GM12878 (cell line): Measurements from ENCODE around the gene GID8. TPM values are rescaled to one million over a fixed set of nuclear protein-coding genes. Genes with fewer than 3 reads are reported as not detected.

ENCODE experiments used
- ATAC-seq: fragments of 200-7000 bp; cut with Tn5 transposase; 3 replicates; pipeline ENCODE4 v1.9.1; 2020; ENCODE audit warnings: mild to moderate bottlenecking, moderate library complexity
- BruUV-seq: library from RNA; stranded (reverse); fragments of 400-500 nt; replicated peaks from 2 replicates; lab custom pipeline; 2021; lab: Mats Ljungman, UMichigan
- CTCF ChIA-PET: fragments of 300-600 bp; sonication (Branson Sonifier 250); formaldehyde crosslinking; extraction: SDS; loops from one replicate; lab custom pipeline; 2021; ENCODE audit warnings: inconsistent platforms; lab: Yijun Ruan, JAX
- POLR2A ChIA-PET: fragments of 350-600 bp; formaldehyde crosslinking; extraction: SDS; loops from one replicate; lab custom pipeline; 2021; ENCODE audit warnings: inconsistent platforms; lab: Charles Lee
- RAD21 ChIA-PET: fragments of 300-600 bp; sonication (Branson Sonifier 250); formaldehyde crosslinking; loops from one replicate; lab custom pipeline; 2023; ENCODE audit warnings: antibody characterized with exemption; ENCODE audit not compliant: unreplicated experiment; lab: Charles Lee
- SMC1A ChIA-PET: fragments of 300-600 bp; sonication (Branson Sonifier 250); formaldehyde crosslinking; loops from one replicate; lab custom pipeline; 2023; ENCODE audit not compliant: unreplicated experiment, uncharacterized antibody; lab: Charles Lee
- DNase-seq: peaks from one replicate; pipeline ENCODE4 v3.0.0-alpha.2; 2011; ENCODE audit warnings: low read depth, low spot score
- FAIRE-seq: peaks from 3 replicates; lab custom pipeline; 2011; peaks lifted over from hg19 to GRCh38; lab: Jason Lieb, UNC
- H2AFZ ChIP-seq: 2 replicates; pipeline ENCODE4 v1.6.0; 2011; ENCODE audit warnings: low read depth, low read length, control low read depth; ENCODE audit not compliant: control insufficient read depth
- H3K27ac ChIP-seq: 2 replicates; pipeline ENCODE4 v1.5.1; 2011; ENCODE audit warnings: control low read depth; ENCODE audit not compliant: control insufficient read depth, insufficient read depth
- H3K27me3 ChIP-seq, 2 experiments: replicated peaks in 1 of 2; 2 replicates each; pipeline versions ENCODE4 v1.6.0 to v1.6.1; 2011; ENCODE audit warnings: low read length in 1 of 2; ENCODE audit not compliant: control insufficient read depth in 2 of 2, insufficient read depth in 2 of 2
- H3K36me3 ChIP-seq, 2 experiments: 2 replicates each; pipeline ENCODE4 v1.5.1; 2011; ENCODE audit warnings: low read length in 1 of 2; ENCODE audit not compliant: control insufficient read depth in 2 of 2, insufficient read depth in 2 of 2
- H3K4me1 ChIP-seq: 2 replicates; pipeline ENCODE4 v1.6.1; 2011; ENCODE audit warnings: mild to moderate bottlenecking, low read length, moderate library complexity, mixed read lengths; ENCODE audit not compliant: control insufficient read depth, insufficient read depth
- H3K4me2 ChIP-seq: 2 replicates; pipeline ENCODE4 v1.6.0; 2011; ENCODE audit warnings: control low read depth; ENCODE audit not compliant: control insufficient read depth, insufficient read depth
- H3K4me3 ChIP-seq: fragments of 200-600 bp; sonication (generic); 2 replicates; pipeline ENCODE4 v1.5.1; 2016
- H3K79me2 ChIP-seq: 2 replicates; pipeline ENCODE4 v1.6.0; 2011; ENCODE audit warnings: low read length; ENCODE audit not compliant: control insufficient read depth, insufficient read depth
- H3K9ac ChIP-seq: 2 replicates; pipeline ENCODE4 v1.8.0; 2011; ENCODE audit warnings: low read length, control low read depth, mixed read lengths; ENCODE audit not compliant: control insufficient read depth, insufficient read depth
- H3K9me3 ChIP-seq: replicated peaks from 3 replicates; pipeline ENCODE4 v1.5.1; 2011; ENCODE audit warnings: mild to moderate bottlenecking, low read length; ENCODE audit not compliant: control insufficient read depth, insufficient read depth
- H4K20me1 ChIP-seq: 2 replicates; pipeline ENCODE4 v1.6.0; 2011; ENCODE audit not compliant: control insufficient read depth, insufficient read depth
- IRF3 ChIP-seq: fragments of 450-650 bp; IDR thresholded peaks from 2 replicates; pipeline ENCODE4 v1.6.1; 2014; ENCODE audit warnings: mild to moderate bottlenecking
- PKNOX1 ChIP-seq: fragments of 450-650 bp; IDR thresholded peaks from 2 replicates; pipeline ENCODE4 v1.6.1; 2016; ENCODE audit warnings: mild to moderate bottlenecking
- POU2F2 ChIP-seq: IDR thresholded peaks from 3 replicates; pipeline ENCODE4 v1.6.1; 2011; ENCODE audit warnings: low read depth, mild to moderate bottlenecking, low read length, borderline replicate concordance
- RBBP5 ChIP-seq: fragments of 200-600 bp; sonication (generic); conservative IDR thresholded peaks from 2 replicates; pipeline ENCODE4 v1.6.1; 2016
- RELA ChIP-seq: fragments of 450-650 bp; IDR thresholded peaks from 2 replicates; pipeline ENCODE4 v1.8.0; 2014; ENCODE audit warnings: borderline replicate concordance; ENCODE audit not compliant: partially characterized antibody
- TAF1 ChIP-seq: IDR thresholded peaks from 2 replicates; pipeline ENCODE4 v1.6.1; 2011; ENCODE audit warnings: mild to moderate bottlenecking, low read depth, low read length, borderline replicate concordance
- TCF12 ChIP-seq: IDR thresholded peaks from 2 replicates; pipeline ENCODE4 v1.6.1; 2011; ENCODE audit warnings: low read depth, mild to moderate bottlenecking, low read length
- ZNF274 ChIP-seq: IDR thresholded peaks from one replicate; pipeline ENCODE4 v1.8.0; 2011; ENCODE audit not compliant: insufficient read length, insufficient read depth
- WGBS: methylation state at CpG from one replicate; pipeline ENCODE4 v1.1.6; 2016; ENCODE audit warnings: low lambda C conversion rate; ENCODE audit not compliant: insufficient replicate concordance, insufficient coverage; ENCODE audit errors: missing lambda C conversion rate; 5-methylcytosine and 5-hydroxymethylcytosine counted together
- in situ Hi-C: fragments of 300-500 bp; cut with MboI; formaldehyde crosslinking; loops from 9 replicates; pipeline ENCODE4 v1.14.3; 2018; ENCODE audit warnings: mixed read lengths
- intact Hi-C: fragments of 100-400 bp; cut with micrococcal nuclease; formaldehyde crosslinking; loops from one replicate; pipeline ENCODE4 v1.14.2; 2022; ENCODE audit not compliant: unreplicated experiment
- polyA plus RNA-seq, 11 experiments: library from polyadenylated mRNA; depleted of rRNA in 4 of 11; unstranded in 6 of 11; stranded (reverse) in 5 of 11; fragments of >200 nt; fragmentation: Nextera tagmentation in 4 of 11; fragmentation: Illumina TruSeq in 1 of 11; extraction: Ambion mirVana in 4 of 11; extraction: Trizol in 1 of 11; gene quantifications; 1 replicate in 1 of 11; 2 replicates in 10 of 11; pipeline versions ENCODE4 v1.2.1 to v1.2.3, GENCODE V29; 2011 to 2016; ENCODE audit warnings: inconsistent platforms in 2 of 11, missing spikeins in 2 of 11, low read depth in 1 of 11
- total RNA-seq, 4 experiments: library from RNA; depleted of rRNA in 3 of 4; stranded (reverse); fragments of >200 nt in 3 of 4; fragmentation: Illumina TruSeq in 1 of 4; extraction: Trizol in 1 of 4; gene quantifications; 2 replicates each; pipeline versions ENCODE4 v1.2.1 to v1.2.3, GENCODE V29; 2013 to 2021
- TF ChIP-seq, protein P1 (sequence below): IDR thresholded peaks from 2 replicates; pipeline ENCODE4 v1.6.1; 2011; ENCODE audit warnings: mild to moderate bottlenecking, low read depth, low read length, moderate library complexity; ENCODE audit not compliant: insufficient replicate concordance

Gene GID8
- total and polyA plus RNA-seq, 10 of the 15 experiments (the other 5 are each of a cell fraction or from before 2014, with no cell fraction given), result 12.0 to 33.8 (median 22.2) TPM

DNA sequence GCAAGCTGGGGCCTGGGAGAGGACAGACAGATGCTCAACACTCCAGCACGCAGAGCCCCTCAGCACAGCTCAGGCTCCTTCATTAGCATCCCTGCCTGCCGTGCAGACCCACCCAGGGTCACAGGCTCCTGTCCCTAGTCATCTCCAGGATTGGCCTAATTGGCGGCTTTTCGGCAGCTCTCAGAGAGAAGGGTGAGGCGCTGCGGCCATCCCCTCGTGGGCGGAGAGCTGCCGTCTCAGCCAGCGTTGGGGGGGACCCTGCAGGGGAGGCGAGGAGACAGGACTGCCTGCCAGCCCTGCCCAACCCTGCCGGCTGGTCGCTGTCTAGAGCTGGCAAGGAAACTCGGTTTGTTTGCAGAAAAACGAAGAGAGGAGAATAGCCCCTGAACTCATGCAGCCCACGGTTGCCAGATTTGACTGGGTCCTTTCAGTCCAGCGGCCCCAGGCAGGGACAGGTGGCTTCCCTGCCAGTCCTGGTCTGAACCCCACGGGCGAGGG is 42.0 kb downstream of the GID8 start:
- SMC1A ChIA-PET, result interaction anchor here (0.9 to 2.0 kb wide), 3 partner anchors 25 to 61 kb away, joined by 4 to 6 read pairs (median 4); no protein-coding TSS in a partner anchor
- no peak for TF ChIP-seq RBBP5
- TF ChIP-seq, all 136 proteins: peak for 0
- H3K27me3 ChIP-seq, result peaks cover 0 to 15% of the 10 kb centered on the region in 2 experiments; a peak in 2 of 4 replicates
- H3K9ac ChIP-seq, result no peak overlapping the region
- in situ Hi-C loops (loop anchor here (5.0 kb wide), 1 partner anchor 32 kb away; no protein-coding TSS in a partner anchor), intact Hi-C loops (no loop called here)
- peaks cover 30% of the 10 kb centered on the region for H3K4me1 ChIP-seq
- 8% methylated on average over 19 of the region's 19 CpGs for WGBS
- no peaks in the 10 kb centered on the region for H3K36me3 ChIP-seq
- ChIA-PET CTCF (interaction anchor here (0.6 to 1.9 kb wide), 4 partner anchors 26 to 133 kb away, joined by 3 to 7 read pairs (median 4); no protein-coding TSS in a partner anchor), RAD21 (interaction anchor here (0.9 to 2.8 kb wide), 4 partner anchors 8 to 218 kb away, joined by 3 to 19 read pairs (median 6); no protein-coding TSS in a partner anchor), POLR2A (interaction anchor here (0.6 to 5.3 kb wide), 6 partner anchors 11 to 636 kb away, joined by 3 to 37 read pairs (median 8); no protein-coding TSS in a partner anchor)
- peaks cover 6% of the 10 kb centered on the region; the same call in 1 of the 2 replicates for H4K20me1 ChIP-seq
- H3K27ac ChIP-seq, result no peak overlapping the region
- no peaks in the 10 kb centered on the region for H3K9me3 ChIP-seq
- ATAC-seq (no peak), DNase-seq (no peak), FAIRE-seq (no peak)
- H3K4me2 ChIP-seq, result no peak overlapping the region
- H2AFZ ChIP-seq, result no peak overlapping the region
- BruUV-seq, result no TSS peak
- no peak overlapping the region for H3K4me3 ChIP-seq
- H3K79me2 ChIP-seq, result no peaks in the 10 kb centered on the region

DNA sequence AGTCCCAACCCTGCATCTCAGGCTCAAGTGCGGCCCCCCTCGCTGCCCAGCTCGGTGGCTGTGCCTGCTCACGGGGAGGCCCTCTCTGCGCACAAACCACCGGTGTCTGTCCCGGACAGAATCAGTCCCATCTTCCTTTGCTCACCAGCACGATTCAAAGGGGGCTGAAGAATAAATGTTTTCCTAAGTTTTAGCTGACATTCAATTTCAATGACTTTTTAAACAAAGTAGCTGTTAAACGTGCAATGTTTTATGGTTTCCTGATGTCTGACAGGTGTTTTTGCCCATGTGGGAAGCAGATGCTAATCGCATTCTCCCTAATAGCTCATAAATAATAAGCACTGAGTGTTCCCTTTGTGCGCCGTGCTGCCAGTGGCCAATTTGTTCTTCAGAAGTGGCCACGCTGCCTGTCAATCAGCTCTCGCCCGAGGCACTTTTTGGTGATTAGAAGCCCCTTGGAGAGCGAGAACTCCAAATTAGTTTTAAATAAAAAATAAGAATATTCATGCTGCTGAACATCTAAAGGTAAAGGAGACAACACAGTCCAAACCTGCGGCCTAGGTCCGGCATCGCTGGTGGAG is 42.5 kb downstream of the GID8 start:
- in situ Hi-C loops, result no loop called here

More for the DNA sequence above, 42.5 kb downstream of the GID8 start:
- Histone ChIP-seq H3K9ac (no peak overlapping the region), H3K27ac (no peak overlapping the region), H3K4me2 (no peak overlapping the region), H3K36me3 (no peaks in the 10 kb centered on the region), H3K27me3 (peaks cover 0 to 15% of the 10 kb centered on the region in 2 experiments; a peak in 2 of 4 replicates), H3K9me3 (no peaks in the 10 kb centered on the region), H3K4me1 (peaks cover 30% of the 10 kb centered on the region), H3K79me2 (no peaks in the 10 kb centered on the region), H2AFZ (no peak overlapping the region), H3K4me3 (no peak overlapping the region), H4K20me1 (peaks cover 6% of the 10 kb centered on the region; the same call in 1 of the 2 replicates)
- ChIA-PET POLR2A (interaction anchor here (0.6 to 5.3 kb wide), 5 partner anchors 11 to 637 kb away, joined by 5 to 37 read pairs (median 9); no protein-coding TSS in a partner anchor), CTCF (interaction anchor here (1.4 to 1.9 kb wide), 3 partner anchors 26 to 33 kb away, joined by 3 to 7 read pairs (median 5); no protein-coding TSS in a partner anchor), RAD21 (interaction anchor here (0.9 to 1.5 kb wide), 3 partner anchors 8 to 218 kb away, joined by 3 to 7 read pairs (median 4); no protein-coding TSS in a partner anchor), SMC1A (interaction anchor here (0.9 to 2.0 kb wide), 3 partner anchors 26 to 61 kb away, joined by 4 to 6 read pairs (median 4); no protein-coding TSS in a partner anchor)
- ATAC-seq (no peak), DNase-seq (no peak), FAIRE-seq (no peak)
- 41% methylated on average over 19 of the region's 19 CpGs for WGBS
- TF ChIP-seq, protein P1, sequence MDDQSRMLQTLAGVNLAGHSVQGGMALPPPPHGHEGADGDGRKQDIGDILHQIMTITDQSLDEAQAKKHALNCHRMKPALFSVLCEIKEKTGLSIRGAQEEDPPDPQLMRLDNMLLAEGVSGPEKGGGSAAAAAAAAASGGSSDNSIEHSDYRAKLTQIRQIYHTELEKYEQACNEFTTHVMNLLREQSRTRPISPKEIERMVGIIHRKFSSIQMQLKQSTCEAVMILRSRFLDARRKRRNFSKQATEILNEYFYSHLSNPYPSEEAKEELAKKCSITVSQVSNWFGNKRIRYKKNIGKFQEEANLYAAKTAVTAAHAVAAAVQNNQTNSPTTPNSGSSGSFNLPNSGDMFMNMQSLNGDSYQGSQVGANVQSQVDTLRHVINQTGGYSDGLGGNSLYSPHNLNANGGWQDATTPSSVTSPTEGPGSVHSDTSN, result peak; percentile 32
- TF ChIP-seq POU2F2, result no peak
- no peak for TF ChIP-seq ZNF274
- TF ChIP-seq TCF12, result no peak
- TF ChIP-seq PKNOX1, result peak; percentile 64; the same call in 1 of the 2 replicates
- no peak for TF ChIP-seq IRF3
- no peak for TF ChIP-seq RELA
- TF ChIP-seq TAF1, result no peak
- BruUV-seq, result no TSS peak
- intact Hi-C loops, result no loop called here
